A549 (cell line): Measurements from ENCODE around the gene TCEA2. TPM values are rescaled to one million over a fixed set of nuclear protein-coding genes. Genes with fewer than 3 reads are reported as not detected.

Experiments used
- ATAC-seq, 2 experiments: fragments of 200-7000 bp in 1 of 2; fragments of >200 bp in 1 of 2; cut with Nextera tagmentation in 1 of 2; cut with Tn5 transposase in 1 of 2; 3 replicates each; pipeline versions ENCODE4 v1.8.0 to v1.9.1; 2018 to 2020; ENCODE audit warnings: mild to moderate bottlenecking in 1 of 2, moderate library complexity in 1 of 2
- CTCF ChIA-PET: fragments of 300-600 bp; sonication (Branson Sonifier 250); formaldehyde crosslinking; extraction: SDS; loops from one replicate; lab custom pipeline; 2021; ENCODE audit warnings: antibody characterized with exemption, inconsistent platforms; lab: Yijun Ruan, JAX
- POLR2A ChIA-PET: fragments of 350-600 bp; formaldehyde crosslinking; extraction: SDS; loops from one replicate; lab custom pipeline; 2021; ENCODE audit warnings: antibody characterized with exemption, inconsistent platforms; lab: Yijun Ruan, JAX
- DNase-seq, 2 experiments: peaks; one replicate each; pipeline versions ENCODE4 v3.0.0 to v3.0.0-alpha.2; 2011 to 2016; ENCODE audit warnings: low read depth in 1 of 2, low spot score in 1 of 2
- FAIRE-seq: peaks from 2 replicates; lab custom pipeline; 2011; peaks lifted over from hg19 to GRCh38; lab: Jason Lieb, UNC
- H3K27ac ChIP-seq, 2 experiments: fragments of >200 bp; sonication (Bioruptor Twin); formaldehyde crosslinking; 3 replicates each; pipeline ENCODE4 v1.5.1; 2016 to 2017
- H3K4me1 ChIP-seq: fragments of >200 bp; sonication (Bioruptor Twin); formaldehyde crosslinking; 3 replicates; pipeline ENCODE4 v1.6.1; 2016
- H3K4me2 ChIP-seq: fragments of >200 bp; sonication (Bioruptor Twin); formaldehyde crosslinking; 3 replicates; pipeline ENCODE4 v1.6.1; 2016
- H3K4me3 ChIP-seq: fragments of >200 bp; sonication (Bioruptor Twin); formaldehyde crosslinking; 3 replicates; pipeline ENCODE4 v1.5.1; 2016
- H3K9me3 ChIP-seq: fragments of >200 bp; sonication (Bioruptor Twin); formaldehyde crosslinking; 3 replicates; pipeline ENCODE4 v1.6.1; 2016
- CTCF ChIP-seq: fragments of >200 bp; sonication (Bioruptor Twin); formaldehyde crosslinking; IDR thresholded peaks from 3 replicates; pipeline ENCODE4 v1.5.1; 2016
- EHMT2 ChIP-seq: fragments of 200-600 bp; sonication (generic); IDR thresholded peaks from 2 replicates; pipeline ENCODE4 v1.6.1; 2016; ENCODE audit warnings: antibody characterized with exemption, low read depth, mild to moderate bottlenecking, moderate library complexity
- EP300 ChIP-seq, 2 experiments: fragments of >200 bp; sonication (Bioruptor Twin); formaldehyde crosslinking; IDR thresholded peaks; 2 replicates in 1 of 2; 3 replicates in 1 of 2; pipeline ENCODE4 v1.6.1; 2016 to 2017
- ESRRA ChIP-seq: fragments of 150-350 bp; IDR thresholded peaks from 2 replicates; pipeline ENCODE4 v1.6.1; 2014; ENCODE audit warnings: mild to moderate bottlenecking, low read length, borderline replicate concordance
- FOXS1 ChIP-seq: fragments of 250-450 bp; sonication (Bioruptor Pico); IDR thresholded peaks from 2 replicates; pipeline ENCODE4 v1.5.0; 2020; ENCODE audit warnings: mild to moderate bottlenecking, moderate library complexity
- GATA3 ChIP-seq: IDR thresholded peaks from 2 replicates; pipeline ENCODE4 v1.6.1; 2012; ENCODE audit warnings: borderline replicate concordance
- HDAC2 ChIP-seq: fragments of 200-600 bp; sonication (generic); IDR thresholded peaks from 2 replicates; pipeline ENCODE4 v1.6.1; 2016
- HMGXB4 ChIP-seq: fragments of 250-450 bp; sonication (Bioruptor Pico); IDR thresholded peaks from 2 replicates; pipeline ENCODE4 v1.5.0; 2021; ENCODE audit warnings: mild to moderate bottlenecking, moderate library complexity, borderline replicate concordance
- JUN ChIP-seq, 2 experiments: fragments of >200 bp; sonication (Bioruptor Twin); formaldehyde crosslinking; IDR thresholded peaks; 2 replicates in 1 of 2; 3 replicates in 1 of 2; pipeline ENCODE4 v1.6.1; 2016 to 2017
- KDM5A ChIP-seq: fragments of 200-600 bp; sonication (generic); IDR thresholded peaks from 2 replicates; pipeline ENCODE4 v1.6.1; 2016; ENCODE audit warnings: antibody characterized with exemption, mild to moderate bottlenecking
- MAX ChIP-seq: IDR thresholded peaks from 2 replicates; pipeline ENCODE4 v1.6.1; 2012
- NFE2L2 ChIP-seq: fragments of 150-350 bp; conservative IDR thresholded peaks from 2 replicates; pipeline ENCODE4 v1.6.1; 2014; ENCODE audit warnings: low read length
- NPAS2 ChIP-seq: fragments of 250-450 bp; sonication (Bioruptor Pico); IDR thresholded peaks from 2 replicates; pipeline ENCODE4 v1.8.0; 2022; ENCODE audit warnings: mild to moderate bottlenecking, moderate library complexity, borderline replicate concordance
- PBX3 ChIP-seq: IDR thresholded peaks from 2 replicates; pipeline ENCODE4 v1.6.1; 2012
- PHF8 ChIP-seq: fragments of 200-600 bp; sonication (generic); IDR thresholded peaks from 2 replicates; pipeline ENCODE4 v1.6.1; 2016; ENCODE audit warnings: low read depth, mild to moderate bottlenecking, antibody characterized with exemption, moderate library complexity, borderline replicate concordance
- POLR2A ChIP-seq: IDR thresholded peaks from 2 replicates; pipeline ENCODE4 v1.6.1; 2012; ENCODE audit warnings: mild to moderate bottlenecking, low read length
- RCOR1 ChIP-seq: fragments of 150-350 bp; IDR thresholded peaks from 2 replicates; pipeline ENCODE4 v1.6.1; 2014; ENCODE audit warnings: antibody characterized with exemption, low read length, low read depth
- RFX5 ChIP-seq: fragments of 450-650 bp; IDR thresholded peaks from 2 replicates; pipeline ENCODE4 v1.7.1; 2014; ENCODE audit warnings: antibody characterized with exemption, mild to moderate bottlenecking, moderate library complexity
- TP53 ChIP-seq: fragments of 250-450 bp; sonication (Bioruptor Pico); IDR thresholded peaks from 2 replicates; pipeline ENCODE4 v1.5.0; 2021; ENCODE audit warnings: mild to moderate bottlenecking, moderate library complexity
- USF2 ChIP-seq: fragments of 450-650 bp; IDR thresholded peaks from 2 replicates; pipeline ENCODE4 v1.6.1; 2014; ENCODE audit warnings: antibody characterized with exemption
- ZC3H11A ChIP-seq: fragments of 450-650 bp; IDR thresholded peaks from 2 replicates; pipeline ENCODE4 v1.6.1; 2014; ENCODE audit warnings: antibody characterized with exemption, mild to moderate bottlenecking
- WGBS: methylation state at CpG from one replicate; pipeline ENCODE4 v1.1.6; 2017; ENCODE audit errors: missing lambda C conversion rate; 5-methylcytosine and 5-hydroxymethylcytosine counted together
- polyA plus RNA-seq, 4 experiments: library from polyadenylated mRNA; depleted of rRNA in 3 of 4; stranded (reverse); fragments of >200 nt; fragmentation: RNase III in 1 of 4; extraction: RNeasy Plus Mini Kit Qiagen cat#74134 plus additional on column Dnase treatment in 1 of 4; gene quantifications; 2 replicates in 3 of 4; 3 replicates in 1 of 4; pipeline ENCODE4 v1.2.3, GENCODE V29; 2011 to 2017

Gene TCEA2
- polyA plus RNA-seq, 2 of the 4 experiments (the other 2 are of a cell fraction), result 11.2 to 29.8 TPM

GRCh38 chr20:64070244-64070993 is 7.4 kb downstream of the TCEA2 start:
- no peaks in the 10 kb centered on the region for H3K9me3 ChIP-seq
- POLR2A ChIA-PET, result no interaction called here

GRCh38 chr20:64071341-64072332 is 8.6 kb downstream of the TCEA2 start:
- H3K9me3 ChIP-seq, result no peaks in the 10 kb centered on the region
- FAIRE-seq, result no peak
- WGBS, result 88% methylated on average over 30 of the region's 30 CpGs
- no peak for DNase-seq
- no peak overlapping the region for H3K27ac ChIP-seq
- H3K4me3 ChIP-seq, result no peak overlapping the region
- CTCF ChIA-PET, result interaction anchor here (1.2 to 3.9 kb wide), 6 partner anchors 8 to 75 kb away, joined by 4 to 34 read pairs (median 12); partner anchors contain the start of genes OPRL1 and RGS19
- POLR2A ChIA-PET, result interaction anchor here (0.8 kb wide), 1 partner anchor 9 kb away, joined by 3 read pairs; the partner anchor contains the start of gene TCEA2
- H3K4me2 ChIP-seq, result no peak overlapping the region
- peaks cover 6% of the 10 kb centered on the region; the same call in 2 of the 3 replicates for H3K4me1 ChIP-seq
- no peak for ATAC-seq
- no peak for TF ChIP-seq EHMT2
- no peak for TF ChIP-seq HDAC2
- TF ChIP-seq EP300 (IDR thresholded peaks at IDR 0.05), result no peak
- TF ChIP-seq JUN (IDR thresholded peaks at IDR 0.05), result no peak
- no peak for TF ChIP-seq NFE2L2
- no peak for TF ChIP-seq ESRRA
- TF ChIP-seq RCOR1, result no peak
- no peak for TF ChIP-seq NPAS2 (CRISPR knock-in tag)
- TF ChIP-seq KDM5A, result no peak
- TF ChIP-seq HMGXB4 (CRISPR knock-in tag), result no peak
- TF ChIP-seq RFX5, result no peak
- no peak for TF ChIP-seq CTCF
- TF ChIP-seq POLR2A, result no peak

More at GRCh38 chr20:64070244-64070993, 7.4 kb downstream of the TCEA2 start:
- Histone ChIP-seq H3K4me2 (no peak overlapping the region), H3K4me3 (no peak overlapping the region), H3K4me1 (peaks cover 18% of the 10 kb centered on the region), H3K27ac (no peak overlapping the region)
- no peak for DNase-seq
- TF ChIP-seq GATA3, result no peak
- no peak for TF ChIP-seq USF2
- TF ChIP-seq FOXS1, result no peak
- TF ChIP-seq TP53 (CRISPR knock-in tag), result no peak
- no peak for TF ChIP-seq CTCF
- TF ChIP-seq ZC3H11A, result no peak
- TF ChIP-seq MAX, result no peak
- no peak for TF ChIP-seq JUN (IDR thresholded peaks at IDR 0.05)
- no peak for TF ChIP-seq RFX5
- no peak for TF ChIP-seq PHF8
- TF ChIP-seq PBX3, result no peak
- no peak for ATAC-seq
- CTCF ChIA-PET, result interaction anchor here (0.7 to 3.9 kb wide), 18 partner anchors 9 to 547 kb away, joined by 3 to 34 read pairs (median 4); partner anchors contain the start of genes LKAAEAR1, OPRL1, PRPF6 and RGS19
- FAIRE-seq, result no peak
- WGBS, result 84% methylated on average over 23 of the region's 31 CpGs
